Measurements from ENCODE around the gene HLA-DRB5. TPM values are rescaled to one million over a fixed set of nuclear protein-coding genes. Genes with fewer than 3 reads are reported as not detected.

The HLA-DRB5 gene
- total RNA-seq, 1 experiment from 2014 or later, result 4.2 TPM

DNA sequence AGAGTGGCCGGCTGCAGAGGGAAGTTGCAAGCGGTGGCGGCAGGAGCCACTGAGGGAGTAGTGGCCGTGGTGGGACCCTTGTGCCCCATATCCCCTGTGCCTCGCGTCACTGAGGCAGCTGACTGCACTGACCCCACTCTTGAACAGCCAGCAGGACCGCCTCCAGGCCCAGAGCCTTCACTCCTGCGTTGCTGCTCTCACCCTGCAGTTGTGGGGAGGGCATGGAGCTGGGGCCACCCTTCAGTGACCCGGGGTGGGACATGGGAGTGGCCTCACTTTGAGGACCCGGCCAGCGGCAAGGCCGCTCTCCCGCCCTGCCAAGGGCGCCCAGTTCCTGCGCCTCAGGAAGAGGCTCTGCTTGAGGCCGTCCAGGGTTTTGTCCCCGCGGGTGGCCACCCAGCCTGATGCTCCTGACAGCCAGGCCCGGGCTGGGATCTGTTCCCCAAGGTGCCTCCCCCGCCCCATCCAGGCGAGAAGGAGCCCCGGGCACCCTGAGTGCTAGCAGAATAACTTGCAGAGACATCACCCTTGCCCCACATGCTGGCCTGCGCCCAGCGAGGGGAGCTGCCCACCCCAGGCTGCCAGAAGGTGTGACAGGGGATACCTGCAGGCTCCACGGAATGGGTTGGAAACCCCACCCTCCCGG lies 46.0 kb downstream of the HLA-DRB5 start:
- H3K23ac ChIP-seq (ENCODE audit: insufficient read length, low read depth, low read length), result no peak overlapping the region
- H2BK20ac ChIP-seq (ENCODE audit: low read depth, low read length, poor library complexity, severe bottlenecking), result no peak overlapping the region
- H3K79me1 ChIP-seq (ENCODE audit: insufficient read depth, low read depth, low read length, poor library complexity, severe bottlenecking), result no peaks in the 10 kb centered on the region
- no peak overlapping the region for H2BK12ac ChIP-seq (ENCODE audit: insufficient read length, low read depth, low read length)
- Mint-ChIP-seq H3K27ac (no peak overlapping the region), H3K27me3 (ENCODE audit: low read depth) (peaks cover 3% of the 10 kb centered on the region), H3K9me3 (peaks cover 0 to 3% of the 10 kb centered on the region in 2 experiments; a peak in 1 of 5 replicates), H3K4me3 (no peak overlapping the region), H3K36me3 (ENCODE audit: insufficient read depth in 1 of 3, low read depth in 3 of 3) (no peaks in the 10 kb centered on the region), H3K4me1 (no peaks in the 10 kb centered on the region)
- no peak overlapping the region for H2AK5ac ChIP-seq (ENCODE audit: insufficient read length, low read length)
- no peak overlapping the region for H3T11ph ChIP-seq (ENCODE audit: low read length)
- H4K91ac ChIP-seq (ENCODE audit: insufficient read length, low read depth, low read length), result no peak overlapping the region
- no peak overlapping the region for H4K5ac ChIP-seq (ENCODE audit: insufficient read length, low read depth, low read length)
- no peaks in the 10 kb centered on the region for H3K4me1 ChIP-seq (ENCODE audit: insufficient read depth, low read length)
- H4K20me1 ChIP-seq (ENCODE audit: control insufficient read depth, insufficient read depth, insufficient read length), result no peaks in the 10 kb centered on the region
- no peak overlapping the region for H3K14ac ChIP-seq (ENCODE audit: insufficient read depth, low read length)
- no peak overlapping the region for H3K56ac ChIP-seq (ENCODE audit: insufficient read length, low read depth, low read length)
- WGBS (ENCODE audit: extremely low coverage, insufficient read length, low lambda C conversion rate), result no CpG with 5 or more reads among the region's 26 CpGs
- H3K79me2 ChIP-seq (ENCODE audit: insufficient read depth, low read length), result no peaks in the 10 kb centered on the region
- no peak overlapping the region for H2BK5ac ChIP-seq (ENCODE audit: insufficient read length, low read length)
- no peak overlapping the region for H4K8ac ChIP-seq (replicated peaks; ENCODE audit: insufficient read length, low read depth, low read length)
- TF ChIP-seq, protein P1, sequence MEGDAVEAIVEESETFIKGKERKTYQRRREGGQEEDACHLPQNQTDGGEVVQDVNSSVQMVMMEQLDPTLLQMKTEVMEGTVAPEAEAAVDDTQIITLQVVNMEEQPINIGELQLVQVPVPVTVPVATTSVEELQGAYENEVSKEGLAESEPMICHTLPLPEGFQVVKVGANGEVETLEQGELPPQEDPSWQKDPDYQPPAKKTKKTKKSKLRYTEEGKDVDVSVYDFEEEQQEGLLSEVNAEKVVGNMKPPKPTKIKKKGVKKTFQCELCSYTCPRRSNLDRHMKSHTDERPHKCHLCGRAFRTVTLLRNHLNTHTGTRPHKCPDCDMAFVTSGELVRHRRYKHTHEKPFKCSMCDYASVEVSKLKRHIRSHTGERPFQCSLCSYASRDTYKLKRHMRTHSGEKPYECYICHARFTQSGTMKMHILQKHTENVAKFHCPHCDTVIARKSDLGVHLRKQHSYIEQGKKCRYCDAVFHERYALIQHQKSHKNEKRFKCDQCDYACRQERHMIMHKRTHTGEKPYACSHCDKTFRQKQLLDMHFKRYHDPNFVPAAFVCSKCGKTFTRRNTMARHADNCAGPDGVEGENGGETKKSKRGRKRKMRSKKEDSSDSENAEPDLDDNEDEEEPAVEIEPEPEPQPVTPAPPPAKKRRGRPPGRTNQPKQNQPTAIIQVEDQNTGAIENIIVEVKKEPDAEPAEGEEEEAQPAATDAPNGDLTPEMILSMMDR (conservative IDR thresholded peaks at IDR 0.05), result no peak
- peak; percentile 31 for DNase-seq
- H3K27me3 ChIP-seq (ENCODE audit: insufficient read depth, low read length), result no peaks in the 10 kb centered on the region
- H2AFZ ChIP-seq (ENCODE audit: low read length), result no peak overlapping the region
- H3K9ac ChIP-seq (ENCODE audit: extremely low read depth, insufficient read length, low read length), result no peak overlapping the region
- H2BK15ac ChIP-seq (ENCODE audit: low read depth, low read length), result no peak overlapping the region
- no peaks in the 10 kb centered on the region for H3K23me2 ChIP-seq (ENCODE audit: insufficient read length, low read depth, low read length, poor library complexity, severe bottlenecking)
- no peak overlapping the region for H3K18ac ChIP-seq (ENCODE audit: insufficient read length, low read depth, low read length)
- H3K4me2 ChIP-seq (ENCODE audit: insufficient read depth, insufficient read length, low read length), result no peak overlapping the region
- H3K4ac ChIP-seq (ENCODE audit: low read depth, low read length), result no peak overlapping the region
- no peak overlapping the region for H2BK120ac ChIP-seq (ENCODE audit: low read depth, low read length, poor library complexity, severe bottlenecking)
- no peaks in the 10 kb centered on the region for H3K9me3 ChIP-seq (ENCODE audit: control insufficient read depth, low read depth, low read length)
- H3K27ac ChIP-seq (ENCODE audit: insufficient read length, low read depth, low read length), result no peak overlapping the region

Data from H9 (cell line).